GM12873 (cell line): ENCODE results near the gene RAMACL.

Source experiments
- CTCF ChIP-seq: IDR thresholded peaks from 2 replicates; pipeline ENCODE4 v1.5.1; 2012; ENCODE audit warnings: low read depth, mild to moderate bottlenecking, moderate library complexity, low read length, control low read depth; ENCODE audit not compliant: insufficient read depth; ENCODE audit errors: missing control alignments

The RAMACL gene

GRCh38 chr6:166569206-166569605, 17.3 kb downstream of the RAMACL start:
- no peak for TF ChIP-seq CTCF

- TF ChIP-seq CTCF: no peak
These were observed 18.7 kb downstream of the RAMACL start for GRCh38 chr6:166567813-166568212.

- TF ChIP-seq CTCF: no peak
These were observed 19.4 kb downstream of the RAMACL start for GRCh38 chr6:166567107-166567506.

- no peak for TF ChIP-seq CTCF
These were observed 20.2 kb downstream of the RAMACL start for GRCh38 chr6:166566026-166567011.

- TF ChIP-seq CTCF: no peak
These were observed 21.2 kb downstream of the RAMACL start for GRCh38 chr6:166565084-166565967.

- TF ChIP-seq CTCF: no peak
These were observed 22.7 kb downstream of the RAMACL start for GRCh38 chr6:166563805-166564204.

GRCh38 chr6:166563200-166563599, 23.3 kb downstream of the RAMACL start:
- TF ChIP-seq CTCF: no peak
